ENCODE measurements around the gene SLC44A4. TPM values are rescaled to one million over a fixed set of nuclear protein-coding genes. Genes with fewer than 3 reads are reported as not detected.

Gene SLC44A4
- total RNA-seq, 1 experiment from 2014 or later: 3.8 TPM

- Histone ChIP-seq H3K79me1 (ENCODE audit: insufficient read depth, low read depth, low read length, poor library complexity, severe bottlenecking) (no peaks in the 10 kb centered on the region), H3K18ac (ENCODE audit: insufficient read length, low read depth, low read length) (no peak overlapping the region), H2BK15ac (ENCODE audit: low read depth, low read length) (no peak overlapping the region), H3K14ac (ENCODE audit: insufficient read depth, low read length) (no peak overlapping the region), H3K23ac (ENCODE audit: insufficient read length, low read depth, low read length) (no peak overlapping the region), H2BK12ac (ENCODE audit: insufficient read length, low read depth, low read length) (no peak overlapping the region), H3K9me3 (ENCODE audit: control insufficient read depth, low read depth, low read length) (no peaks in the 10 kb centered on the region), H3K56ac (ENCODE audit: insufficient read length, low read depth, low read length) (no peak overlapping the region), H2AFZ (ENCODE audit: low read length) (no peak overlapping the region), H3K27ac (ENCODE audit: insufficient read length, low read depth, low read length) (no peak overlapping the region), H3K4me1 (ENCODE audit: insufficient read depth, low read length) (no peaks in the 10 kb centered on the region), H2BK5ac (ENCODE audit: insufficient read length, low read length) (no peak overlapping the region), H3K4ac (ENCODE audit: low read depth, low read length) (no peak overlapping the region), H4K8ac (replicated peaks; ENCODE audit: insufficient read length, low read depth, low read length) (no peak overlapping the region), H4K5ac (ENCODE audit: insufficient read length, low read depth, low read length) (no peak overlapping the region), H3K4me2 (ENCODE audit: insufficient read depth, insufficient read length, low read length) (no peak overlapping the region), H3K79me2 (ENCODE audit: insufficient read depth, low read length) (no peaks in the 10 kb centered on the region), H2BK20ac (ENCODE audit: low read depth, low read length, poor library complexity, severe bottlenecking) (no peak overlapping the region), H3K27me3 (ENCODE audit: insufficient read depth, low read length) (no peaks in the 10 kb centered on the region), H3K9ac (ENCODE audit: extremely low read depth, insufficient read length, low read length) (no peak overlapping the region), H2AK5ac (ENCODE audit: insufficient read length, low read length) (no peak overlapping the region), H3T11ph (ENCODE audit: low read length) (no peak overlapping the region), H3K23me2 (ENCODE audit: insufficient read length, low read depth, low read length, poor library complexity, severe bottlenecking) (no peaks in the 10 kb centered on the region), H4K20me1 (ENCODE audit: control insufficient read depth, insufficient read depth, insufficient read length) (no peaks in the 10 kb centered on the region), H2BK120ac (ENCODE audit: low read depth, low read length, poor library complexity, severe bottlenecking) (no peak overlapping the region), H4K91ac (ENCODE audit: insufficient read length, low read depth, low read length) (no peak overlapping the region)
- TF ChIP-seq, protein P1, sequence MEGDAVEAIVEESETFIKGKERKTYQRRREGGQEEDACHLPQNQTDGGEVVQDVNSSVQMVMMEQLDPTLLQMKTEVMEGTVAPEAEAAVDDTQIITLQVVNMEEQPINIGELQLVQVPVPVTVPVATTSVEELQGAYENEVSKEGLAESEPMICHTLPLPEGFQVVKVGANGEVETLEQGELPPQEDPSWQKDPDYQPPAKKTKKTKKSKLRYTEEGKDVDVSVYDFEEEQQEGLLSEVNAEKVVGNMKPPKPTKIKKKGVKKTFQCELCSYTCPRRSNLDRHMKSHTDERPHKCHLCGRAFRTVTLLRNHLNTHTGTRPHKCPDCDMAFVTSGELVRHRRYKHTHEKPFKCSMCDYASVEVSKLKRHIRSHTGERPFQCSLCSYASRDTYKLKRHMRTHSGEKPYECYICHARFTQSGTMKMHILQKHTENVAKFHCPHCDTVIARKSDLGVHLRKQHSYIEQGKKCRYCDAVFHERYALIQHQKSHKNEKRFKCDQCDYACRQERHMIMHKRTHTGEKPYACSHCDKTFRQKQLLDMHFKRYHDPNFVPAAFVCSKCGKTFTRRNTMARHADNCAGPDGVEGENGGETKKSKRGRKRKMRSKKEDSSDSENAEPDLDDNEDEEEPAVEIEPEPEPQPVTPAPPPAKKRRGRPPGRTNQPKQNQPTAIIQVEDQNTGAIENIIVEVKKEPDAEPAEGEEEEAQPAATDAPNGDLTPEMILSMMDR (conservative IDR thresholded peaks at IDR 0.05): no peak
- Mint-ChIP-seq H3K27me3 (ENCODE audit: low read depth) (no peaks in the 10 kb centered on the region), H3K9me3 (no peaks in the 10 kb centered on the region), H3K36me3 (ENCODE audit: insufficient read depth in 1 of 3, low read depth in 3 of 3) (peaks cover 66 to 96% (median 94%) of the 10 kb centered on the region in 3 experiments; a peak in 6 of 7 replicates), H3K27ac (no peak overlapping the region), H3K4me3 (no peak overlapping the region), H3K4me1 (no peaks in the 10 kb centered on the region)
- no peak for DNase-seq
- WGBS (ENCODE audit: extremely low coverage, insufficient read length, low lambda C conversion rate): no CpG with 5 or more reads among the region's 19 CpGs
Measured at GRCh38 chr6:31887173-31888007, 8.6 kb upstream of the SLC44A4 start.
